SK-N-DZ (cell line): ENCODE measurements around the gene GRID1.

Source experiments
- DNase-seq: peaks from one replicate; pipeline ENCODE4 v3.0.0-alpha.2; 2015; ENCODE audit warnings: low spot score

The GRID1 gene

GRCh38 chr10:86339226-86339865 is 27.2 kb downstream of the GRID1 start:
- no peak for DNase-seq

GRCh38 chr10:86337121-86337601 is 29.4 kb downstream of the GRID1 start:
- no peak for DNase-seq

- no peak for DNase-seq
These were observed 30.3 kb downstream of the GRID1 start for GRCh38 chr10:86336341-86336740.

GRCh38 chr10:86335831-86336230 is 30.8 kb downstream of the GRID1 start:
- DNase-seq: no peak

GRCh38 chr10:86335257-86335656 is 31.3 kb downstream of the GRID1 start:
- DNase-seq: no peak

GRCh38 chr10:86334488-86335085 is 32.0 kb downstream of the GRID1 start:
- DNase-seq: no peak

- DNase-seq: no peak
These were observed 32.6 kb downstream of the GRID1 start for GRCh38 chr10:86333826-86334487.

- no peak for DNase-seq
These were observed 34.7 kb downstream of the GRID1 start for GRCh38 chr10:86331861-86332260.

- DNase-seq: no peak
These were observed 35.5 kb downstream of the GRID1 start for GRCh38 chr10:86330778-86331763.

- DNase-seq: no peak
These were observed 36.5 kb downstream of the GRID1 start for GRCh38 chr10:86329896-86330680.

- no peak for DNase-seq
These were observed 37.4 kb downstream of the GRID1 start for GRCh38 chr10:86329093-86329710.

GRCh38 chr10:86327954-86328725 is 38.5 kb downstream of the GRID1 start:
- no peak for DNase-seq

GRCh38 chr10:86325158-86325557 is 41.4 kb downstream of the GRID1 start:
- DNase-seq: no peak

- no peak for DNase-seq
These were observed 45.0 kb downstream of the GRID1 start for GRCh38 chr10:86321568-86321967.

GRCh38 chr10:86319676-86320075 is 46.9 kb downstream of the GRID1 start:
- peak; percentile 92 for DNase-seq

GRCh38 chr10:86317949-86318725 is 48.5 kb downstream of the GRID1 start:
- no peak for DNase-seq

GRCh38 chr10:86316990-86317389 is 49.6 kb downstream of the GRID1 start:
- DNase-seq: no peak

GRCh38 chr10:86316274-86316835 is 50.2 kb downstream of the GRID1 start:
- no peak for DNase-seq

GRCh38 chr10:86315549-86315942 is 51.0 kb downstream of the GRID1 start:
- DNase-seq: no peak
